HG03521 (cell line): ENCODE measurements around the gene CCL19.
"Not testable (repeated sequence)": the region's sequence is repeated elsewhere in the genome, so short reads cannot be mapped to it uniquely, and the experiment has no call there.

Experiments used
- ATAC-seq: cut with Tn5 transposase; IDR thresholded peaks from one replicate; pipeline ENCODE4 v1.9.1; 2021; ENCODE audit warnings: mild to moderate bottlenecking, moderate library complexity; ENCODE audit not compliant: unreplicated experiment

Gene CCL19

DNA sequence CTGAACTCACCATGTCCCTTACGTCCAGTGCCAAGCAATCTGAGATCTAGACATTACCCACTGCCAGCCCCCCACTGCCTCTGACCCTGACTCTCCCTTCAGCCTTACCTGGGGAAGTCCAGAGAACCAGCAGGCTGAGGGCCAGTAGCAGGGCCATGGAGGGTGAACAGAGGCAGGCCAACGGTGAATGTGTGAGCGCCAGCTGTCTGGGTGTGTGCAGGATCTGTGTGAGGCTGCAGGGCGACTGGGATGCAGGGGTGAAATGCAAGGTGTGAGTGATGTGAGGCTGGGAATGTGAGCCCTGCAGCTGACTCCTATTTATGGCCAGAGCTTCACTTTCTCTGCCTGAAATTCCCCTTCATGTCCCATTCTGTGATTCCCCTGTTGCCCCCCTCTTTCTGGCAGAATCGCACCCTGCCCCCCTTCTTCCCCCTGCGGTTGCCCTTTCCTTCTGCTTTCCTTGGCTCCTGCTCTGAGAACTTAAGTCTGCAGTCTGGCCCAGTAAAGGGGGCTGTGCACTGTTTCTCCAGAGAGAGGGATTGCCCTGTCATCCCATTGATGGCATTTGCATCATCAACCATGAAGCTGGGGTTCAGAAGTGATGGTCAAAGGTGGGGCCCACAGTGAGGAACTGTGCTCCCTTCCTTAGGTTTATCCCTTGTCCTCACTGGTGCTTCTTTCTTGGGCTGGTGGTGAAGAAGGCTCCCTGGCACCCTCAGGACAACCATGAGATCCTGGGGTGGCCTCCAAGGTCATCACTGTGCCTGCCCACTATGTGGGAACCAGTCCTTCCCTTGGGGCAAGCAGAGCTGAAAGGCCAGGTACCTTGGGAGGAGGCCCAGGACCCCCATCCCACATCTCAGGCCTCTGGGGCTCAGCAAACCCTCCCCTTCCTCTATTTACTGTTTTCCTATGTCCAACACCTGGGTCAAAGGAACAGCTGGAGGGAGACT lies at the start of gene CCL19:
Gene CCL19 (minus strand): TSS at position 294 of the 953 bp plus-strand sequence. CDS start 137 bp downstream, at position 157.
- no peak for ATAC-seq

GRCh38 chr9:34740176-34740575 lies 49.1 kb upstream of the CCL19 start:
- not testable (repeated sequence) for ATAC-seq

DNA sequence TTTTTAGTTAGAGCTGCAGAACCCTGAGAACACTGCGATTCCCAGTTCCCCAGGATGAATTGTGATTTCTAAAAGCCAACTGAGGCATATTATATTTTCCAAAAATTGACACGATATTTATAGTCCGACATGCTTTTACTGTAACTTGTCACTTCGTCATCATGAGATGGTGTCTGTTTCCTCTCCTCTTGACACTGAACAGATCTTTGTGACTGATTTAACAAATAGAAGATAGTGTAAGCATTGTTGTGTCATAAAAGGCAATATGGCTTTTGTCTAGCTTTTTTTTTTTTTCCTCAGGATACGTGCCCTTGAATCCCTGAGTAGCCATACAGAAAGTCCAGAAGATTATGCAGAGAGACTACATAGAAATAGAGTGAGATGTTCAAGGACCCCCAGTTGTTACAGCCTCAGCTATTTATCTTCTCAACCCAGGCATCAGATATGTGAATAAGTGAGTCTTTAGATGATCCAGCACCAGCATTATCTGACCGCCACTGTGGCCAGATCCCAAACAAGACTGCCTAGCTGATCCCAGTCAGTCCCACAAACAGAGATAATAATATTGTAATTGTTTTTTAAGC lies 46.7 kb upstream of the CCL19 start:
- ATAC-seq = no peak

- no peak for ATAC-seq
Measured at GRCh38 chr9:34734720-34735119, 43.6 kb upstream of the CCL19 start.

DNA sequence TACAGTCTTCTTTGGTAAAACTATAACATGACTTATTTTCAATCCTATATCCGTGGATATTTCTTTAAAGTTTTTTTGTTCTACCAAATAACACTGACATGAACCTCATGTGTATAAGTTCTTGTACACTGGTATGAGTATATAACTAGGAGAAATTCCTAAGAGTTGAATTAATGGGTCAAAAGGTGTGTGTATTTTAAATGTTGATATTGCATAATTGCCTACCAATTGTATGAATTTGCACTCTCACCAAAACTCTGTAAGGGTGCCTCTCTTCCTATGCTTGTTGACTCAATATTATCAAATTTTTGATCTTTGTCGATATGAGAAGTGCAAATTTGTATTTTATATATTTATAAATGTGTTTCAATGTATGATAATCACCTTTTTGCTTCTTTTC lies 41.8 kb upstream of the CCL19 start:
- ATAC-seq = no peak

- ATAC-seq = no peak
Measured at GRCh38 chr9:34732478-34732877, 41.4 kb upstream of the CCL19 start.

- no peak for ATAC-seq
Measured at GRCh38 chr9:34723141-34723540, 32.1 kb upstream of the CCL19 start.

GRCh38 chr9:34719769-34720025 lies 28.6 kb upstream of the CCL19 start:
- ATAC-seq = not testable (repeated sequence)

DNA sequence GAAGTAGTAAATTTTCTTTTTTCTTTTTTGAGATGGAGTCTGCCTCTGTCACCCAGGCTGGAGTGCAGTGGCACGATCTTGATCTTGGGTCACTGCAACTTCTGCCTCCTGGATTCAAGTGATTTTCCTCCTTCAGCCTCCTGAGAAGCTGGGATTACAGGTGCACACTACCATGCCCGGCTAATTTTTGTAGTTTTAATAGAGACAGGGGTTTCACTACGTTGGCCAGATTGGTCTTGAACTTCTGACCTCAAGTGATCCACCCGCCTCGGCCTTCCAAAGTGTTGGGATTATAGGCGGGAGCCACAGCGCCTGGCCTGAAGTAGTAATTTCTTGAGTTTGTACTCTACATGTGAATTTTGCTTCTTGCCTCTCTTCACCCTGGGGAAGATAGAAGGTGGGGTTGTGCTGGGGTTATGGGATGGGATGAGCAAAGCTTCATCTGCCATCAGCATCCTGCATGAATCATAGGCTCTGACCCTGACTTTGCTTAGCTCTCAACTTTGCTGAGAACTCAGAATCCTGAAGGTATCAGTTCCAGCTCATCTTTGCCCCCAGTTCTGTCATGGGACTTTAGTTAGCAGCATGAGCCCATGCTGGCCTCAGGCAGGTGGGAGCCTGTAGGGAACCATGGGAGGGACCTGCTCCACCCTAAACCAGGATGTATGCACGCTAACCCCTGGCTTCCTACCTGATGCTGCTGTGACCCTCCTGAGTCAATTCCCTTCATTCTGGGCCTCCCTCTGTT lies 28.1 kb upstream of the CCL19 start:
- ATAC-seq = no peak

DNA sequence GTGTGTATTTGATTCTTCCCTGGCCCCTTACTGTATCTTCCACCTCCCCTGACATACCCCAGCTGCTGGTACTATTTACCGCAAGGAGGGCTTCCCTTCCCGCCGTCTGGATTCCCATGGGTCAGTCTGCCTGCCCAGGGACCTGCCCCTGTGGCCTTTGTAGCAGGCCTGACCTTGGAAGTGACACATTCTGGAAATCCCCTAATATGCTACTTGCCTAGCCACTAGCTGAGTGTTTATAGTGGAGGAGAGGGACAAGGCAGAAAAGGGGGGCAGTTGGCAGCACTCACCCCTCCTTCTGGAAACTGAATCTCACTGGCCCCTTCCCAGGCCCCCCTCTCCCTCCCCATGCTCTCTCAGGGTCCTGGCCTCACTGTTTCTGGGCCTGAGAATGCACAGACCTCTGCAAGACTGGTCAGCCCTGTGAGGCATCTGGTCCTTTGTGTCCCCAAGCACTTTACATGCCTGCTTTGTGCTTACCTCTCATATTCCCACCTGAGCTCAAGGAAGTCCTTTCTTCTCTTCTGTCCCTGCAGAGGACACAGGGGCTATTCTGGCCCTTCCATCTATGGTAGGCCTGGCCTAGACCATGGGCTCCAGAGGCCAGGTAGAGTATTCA lies 27.0 kb upstream of the CCL19 start:
- ATAC-seq = no peak

DNA sequence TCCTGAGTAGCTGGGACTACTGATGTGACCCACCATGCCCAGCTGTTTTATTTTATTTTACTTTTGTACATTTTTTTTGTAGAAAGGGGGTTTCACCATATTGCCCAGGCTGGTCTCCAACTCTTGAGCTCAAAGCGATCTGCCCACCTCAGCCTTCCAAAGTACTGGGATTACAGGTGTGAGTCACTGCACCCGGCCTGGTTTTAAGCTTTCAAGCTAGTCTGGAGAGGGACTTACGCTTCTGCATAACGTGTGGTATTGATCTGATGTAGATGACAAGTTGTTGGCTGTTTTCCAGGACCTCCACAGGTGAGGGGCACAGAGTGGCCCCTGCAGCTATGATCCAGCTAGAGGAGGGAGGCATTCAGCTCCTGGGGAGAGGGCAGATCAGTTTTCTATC lies 25.6 kb upstream of the CCL19 start:
- ATAC-seq = no peak

- ATAC-seq = no peak
Measured at GRCh38 chr9:34715639-34716215, 24.7 kb upstream of the CCL19 start.

- ATAC-seq = no peak
Measured at GRCh38 chr9:34714007-34714406, 22.9 kb upstream of the CCL19 start.

DNA sequence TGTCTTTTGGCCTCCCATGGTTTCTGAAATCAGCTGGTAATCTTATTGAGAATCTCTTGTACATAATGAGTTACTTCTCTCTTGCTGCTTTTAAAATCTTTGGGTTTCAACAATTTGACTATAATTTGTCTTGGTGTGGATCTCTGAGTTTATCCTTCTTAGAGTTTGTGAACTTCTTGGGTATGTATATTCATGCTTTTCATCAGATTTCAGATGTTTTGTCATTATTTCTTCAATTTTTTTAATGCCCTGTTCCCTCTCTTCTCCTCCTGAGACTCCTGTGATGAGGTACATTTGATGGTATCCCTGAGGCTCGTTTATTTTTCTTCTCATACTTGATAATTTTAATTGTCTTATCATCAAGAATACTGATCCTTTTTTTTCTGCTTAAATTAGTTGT lies 21.1 kb upstream of the CCL19 start:
- ATAC-seq = no peak

GRCh38 chr9:34710023-34710422 lies 18.9 kb upstream of the CCL19 start, which contains the start of gene CCL21:
Gene CCL21, minus strand, starts transcription at chr9:34710136. Its CDS starts 70 bp downstream, at chr9:34710066.
- ATAC-seq = no peak

- no peak for ATAC-seq
Measured at GRCh38 chr9:34709196-34709978, 18.3 kb upstream of the CCL19 start.

- no peak for ATAC-seq
Measured at GRCh38 chr9:34707130-34707529, 16.1 kb upstream of the CCL19 start.

- ATAC-seq = peak; percentile 21
Measured at GRCh38 chr9:34701769-34702736, 11.0 kb upstream of the CCL19 start.
